Adrenal gland (tissue), 12 donors: Measurements from ENCODE around the gene CPOX. TPM values are rescaled to one million over a fixed set of nuclear protein-coding genes. Genes with fewer than 3 reads are reported as not detected.

Source experiments
- DNase-seq, 7 donors: peaks; one replicate each; pipeline ENCODE4 v3.0.0-alpha.2; 2019 to 2020
- H3K27ac ChIP-seq, 5 donors: fragments of 200-600 bp; sonication (generic) in 4 of 5; 1 replicate in 3 of 5; 2 replicates in 2 of 5; pipeline versions ENCODE4 v1.5.1 to v1.8.0; 2016 to 2020; ENCODE audit warnings: mild to moderate bottlenecking in 1 of 5
- H3K27me3 ChIP-seq: fragments of 200-600 bp; 2 replicates; pipeline ENCODE4 v1.8.0; 2021
- H3K36me3 ChIP-seq, 2 donors: fragments of 200-600 bp; replicated peaks in 1 of 2; 1 replicate in 1 of 2; 2 replicates in 1 of 2; pipeline versions ENCODE4 v1.5.1 to v1.8.0; 2018 to 2022
- H3K4me1 ChIP-seq, 2 donors: fragments of 200-600 bp; replicated peaks in 1 of 2; 1 replicate in 1 of 2; 2 replicates in 1 of 2; pipeline versions ENCODE4 v1.5.1 to v1.8.0; 2018 to 2021
- H3K4me3 ChIP-seq, 4 donors: fragments of 200-600 bp; sonication (generic) in 3 of 4; one replicate each; pipeline ENCODE4 v1.5.1; 2016 to 2018
- H3K9me3 ChIP-seq, 3 donors: fragments of 200-600 bp; sonication (generic) in 1 of 3; replicated peaks in 1 of 3; 1 replicate in 2 of 3; 2 replicates in 1 of 3; pipeline versions ENCODE4 v1.5.1 to v1.8.0; 2016 to 2021
- CTCF ChIP-seq, 6 experiments: fragments of 450-650 bp in 4 of 6; fragments of 200-600 bp in 2 of 6; sonication (generic) in 1 of 6; IDR thresholded peaks; 1 replicate in 5 of 6; 2 replicates in 1 of 6; pipeline versions ENCODE4 v1.5.1 to v1.8.0; 2016 to 2021; ENCODE audit warnings: antibody characterized with exemption in 6 of 6, mild to moderate bottlenecking in 2 of 6, moderate library complexity in 1 of 6
- POLR2A ChIP-seq, 2 donors: fragments of 450-650 bp; IDR thresholded peaks; one replicate each; pipeline ENCODE4 v1.6.1; 2017; ENCODE audit warnings: antibody characterized with exemption in 2 of 2, mild to moderate bottlenecking in 2 of 2, moderate library complexity in 1 of 2
- WGBS, 4 donors: extraction: QIAGEN DNeasy Blood & Tissue Kit in 2 of 4; methylation state at CpG; one replicate each; pipeline versions ENCODE4 v1.1.5 to v1.1.7; 2013 to 2017; 5-methylcytosine and 5-hydroxymethylcytosine counted together
- intact Hi-C, 2 donors: fragments of 100-400 bp; cut with DNase I; formaldehyde crosslinking; loops; one replicate each; pipeline versions ENCODE4 v1.14.1 to v1.15.0; 2022 to 2023
- polyA plus RNA-seq, 3 donors: library from polyadenylated mRNA; stranded (reverse); fragments of 200-250 nt in 2 of 3; fragments of 350-450 nt in 1 of 3; fragmentation: Illumina TruSeq in 1 of 3; extraction: RNeasy Lipid Tissue Mini Kit (QIAGEN cat#74804) in 1 of 3; gene quantifications; one replicate each; pipeline ENCODE4 v1.2.3, GENCODE V29; 2013 to 2014
- total RNA-seq, 9 donors: library from RNA; depleted of rRNA in 4 of 9; stranded (reverse); fragments of >200 nt in 4 of 9; fragments of 120-200 nt in 1 of 9; fragmentation: NEBNext Ultra II Directional in 1 of 9; extraction: Animal tissue kit (Norgen Biotek cat#: 25700) in 1 of 9; gene quantifications; one replicate each; pipeline versions ENCODE4 v1.1.0 to v1.2.4, GENCODE V29; 2013 to 2023
- donor health status: healthy with polysubstance abuse.
- donor health status: Bipolar disorder and iron deficiency.
- donor health status: DM: yes; HTN: yes; CAD: no.
- donor health status: DM: no; HTN: no; CAD: no.
- donor health status: DM: no; HTN: no; CAD: no.
- donor health status: DM: yes; HTN: yes; CAD: no.

CPOX gene
- total and polyA plus RNA-seq, 12 donors: 9.0 to 59.8 (median 21.7) TPM

GRCh38 chr3:98556164-98557130 lies 37.0 kb downstream of the CPOX start:
- intact Hi-C loops: no loop called here
- no peaks in the 10 kb centered on the region for H3K27me3 ChIP-seq
- TF ChIP-seq CTCF (IDR thresholded peaks at IDR 0.05) (no peak), POLR2A (IDR thresholded peaks at IDR 0.05) (no peak)
- H3K9me3 ChIP-seq: no peaks in the 10 kb centered on the region
- H3K36me3 ChIP-seq: no peaks in the 10 kb centered on the region
- no peak overlapping the region for H3K27ac ChIP-seq
- 67 to 76% (median 75%) methylated on average over 7 of the region's 7 CpGs for WGBS, 4 donors
- H3K4me1 ChIP-seq: no peaks in the 10 kb centered on the region
- no peak for DNase-seq
- no peak overlapping the region for H3K4me3 ChIP-seq

GRCh38 chr3:98555025-98555379 lies 38.4 kb downstream of the CPOX start:
- intact Hi-C loops: no loop called here
- no peaks in the 10 kb centered on the region for H3K4me1 ChIP-seq
- H3K27me3 ChIP-seq: no peaks in the 10 kb centered on the region
- no peak for DNase-seq
- H3K4me3 ChIP-seq: no peak overlapping the region
- no peaks in the 10 kb centered on the region for H3K9me3 ChIP-seq
- WGBS, 4 donors: 57 to 67% (median 61%) methylated on average over 4 of the region's 4 CpGs
- no peak overlapping the region for H3K27ac ChIP-seq
- no peaks in the 10 kb centered on the region for H3K36me3 ChIP-seq
- TF ChIP-seq CTCF (IDR thresholded peaks at IDR 0.05) (no peak), POLR2A (IDR thresholded peaks at IDR 0.05) (no peak)

- TF ChIP-seq CTCF (IDR thresholded peaks at IDR 0.05) (no peak), POLR2A (IDR thresholded peaks at IDR 0.05) (no peak)
- 65 to 79% (median 70%) methylated on average over 2 of the region's 2 CpGs for WGBS, 4 donors
- DNase-seq: no peak
- Histone ChIP-seq H3K36me3 (no peaks in the 10 kb centered on the region), H3K4me1 (no peaks in the 10 kb centered on the region), H3K27me3 (no peaks in the 10 kb centered on the region), H3K4me3 (no peak overlapping the region), H3K9me3 (no peaks in the 10 kb centered on the region), H3K27ac (no peak overlapping the region)
- intact Hi-C loops: no loop called here
Measured at GRCh38 chr3:98554580-98554979, 38.8 kb downstream of the CPOX start.

GRCh38 chr3:98553753-98554152 lies 39.7 kb downstream of the CPOX start:
- Histone ChIP-seq H3K27me3 (no peaks in the 10 kb centered on the region), H3K4me1 (no peaks in the 10 kb centered on the region), H3K4me3 (no peak overlapping the region), H3K27ac (no peak overlapping the region), H3K36me3 (no peaks in the 10 kb centered on the region), H3K9me3 (no peaks in the 10 kb centered on the region)
- intact Hi-C loops: no loop called here
- no peak for DNase-seq
- TF ChIP-seq CTCF (IDR thresholded peaks at IDR 0.05) (no peak), POLR2A (IDR thresholded peaks at IDR 0.05) (no peak)
- 72 to 83% (median 76%) methylated on average over 2 of the region's 2 CpGs for WGBS, 4 donors
